HPDE6-E6E7 (cell line): ENCODE data around the gene ZXDC.

Experiments
- DNase-seq: peaks from one replicate; pipeline ENCODE4 v3.0.0; 2011; ENCODE audit warnings: missing footprints; ENCODE audit errors: extremely low spot score

ZXDC gene, protein sequence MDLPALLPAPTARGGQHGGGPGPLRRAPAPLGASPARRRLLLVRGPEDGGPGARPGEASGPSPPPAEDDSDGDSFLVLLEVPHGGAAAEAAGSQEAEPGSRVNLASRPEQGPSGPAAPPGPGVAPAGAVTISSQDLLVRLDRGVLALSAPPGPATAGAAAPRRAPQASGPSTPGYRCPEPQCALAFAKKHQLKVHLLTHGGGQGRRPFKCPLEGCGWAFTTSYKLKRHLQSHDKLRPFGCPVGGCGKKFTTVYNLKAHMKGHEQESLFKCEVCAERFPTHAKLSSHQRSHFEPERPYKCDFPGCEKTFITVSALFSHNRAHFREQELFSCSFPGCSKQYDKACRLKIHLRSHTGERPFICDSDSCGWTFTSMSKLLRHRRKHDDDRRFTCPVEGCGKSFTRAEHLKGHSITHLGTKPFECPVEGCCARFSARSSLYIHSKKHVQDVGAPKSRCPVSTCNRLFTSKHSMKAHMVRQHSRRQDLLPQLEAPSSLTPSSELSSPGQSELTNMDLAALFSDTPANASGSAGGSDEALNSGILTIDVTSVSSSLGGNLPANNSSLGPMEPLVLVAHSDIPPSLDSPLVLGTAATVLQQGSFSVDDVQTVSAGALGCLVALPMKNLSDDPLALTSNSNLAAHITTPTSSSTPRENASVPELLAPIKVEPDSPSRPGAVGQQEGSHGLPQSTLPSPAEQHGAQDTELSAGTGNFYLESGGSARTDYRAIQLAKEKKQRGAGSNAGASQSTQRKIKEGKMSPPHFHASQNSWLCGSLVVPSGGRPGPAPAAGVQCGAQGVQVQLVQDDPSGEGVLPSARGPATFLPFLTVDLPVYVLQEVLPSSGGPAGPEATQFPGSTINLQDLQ

GRCh38 chr3:126475413-126476114 lies at the start of gene ZXDC:
ZXDC (minus strand) TSS chr3:126475891; CDS start chr3:126475865, 26 bp downstream.
- peak; percentile 98 for DNase-seq

DNA sequence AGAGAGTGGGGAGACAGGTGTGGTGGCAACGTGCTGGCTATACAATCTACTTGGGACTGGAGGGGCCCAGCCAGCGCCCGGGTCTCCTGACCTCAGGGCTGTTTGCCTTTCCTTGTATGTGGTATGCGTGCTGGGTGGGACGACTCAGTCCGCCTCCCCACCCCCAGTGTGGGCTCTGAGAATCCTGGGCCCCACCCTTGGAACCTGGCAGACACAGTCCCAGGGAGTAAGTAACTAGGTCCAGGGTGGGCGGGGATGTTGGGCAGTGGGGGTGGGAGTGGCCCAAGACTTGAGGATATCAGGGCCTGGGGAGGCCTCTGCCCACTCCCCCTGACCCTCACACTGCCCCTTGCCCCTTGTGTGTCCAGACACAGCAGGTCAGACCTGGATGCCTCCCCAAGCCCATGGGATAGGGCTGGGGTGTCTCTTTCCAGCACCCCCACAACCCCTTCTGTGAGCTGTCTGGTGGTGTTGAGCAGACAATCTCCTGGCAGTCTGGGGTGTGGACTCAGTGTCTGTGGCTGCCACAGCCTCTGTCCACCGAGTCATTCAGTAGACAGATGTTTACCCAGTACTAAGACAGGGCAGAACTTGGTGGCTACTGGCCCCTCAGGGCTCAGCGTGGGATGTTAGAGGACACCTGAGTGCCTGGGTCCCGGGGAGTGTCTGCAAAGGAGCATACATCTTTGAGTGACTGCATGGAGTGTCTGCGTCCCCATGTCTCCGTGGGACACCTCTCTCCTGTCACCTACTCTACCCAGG lies 49.6 kb upstream of the ZXDC start:
- no peak for DNase-seq

DNA sequence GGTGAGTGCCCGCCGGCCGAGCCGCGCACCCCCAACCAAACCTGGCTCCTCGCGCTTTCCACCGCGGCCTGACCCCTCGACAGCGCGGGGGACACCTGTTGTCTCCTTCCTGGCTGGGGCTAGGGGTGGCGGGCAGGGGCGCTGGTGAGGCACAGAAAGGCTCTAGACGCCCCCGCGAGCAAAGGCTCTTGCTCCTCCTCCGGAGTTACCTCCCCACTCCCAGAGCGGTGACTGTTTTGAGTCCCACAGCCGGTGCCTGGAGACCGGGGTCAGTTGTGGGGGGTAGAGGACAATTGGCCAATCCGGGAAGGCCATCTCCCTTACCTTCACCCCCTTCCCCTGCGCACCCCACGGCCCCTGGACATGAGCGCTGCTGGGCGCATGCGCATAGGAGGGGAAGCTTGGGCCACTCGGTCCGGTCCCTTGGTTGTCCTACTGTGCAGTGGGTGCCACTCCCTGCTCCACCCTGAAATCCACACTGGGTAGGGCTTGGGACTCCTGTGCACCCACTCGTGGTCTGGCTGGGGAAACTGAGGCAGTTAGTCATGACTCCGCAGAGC lies 48.8 kb upstream of the ZXDC start:
- no peak for DNase-seq

GRCh38 chr3:126523745-126524428 lies 48.2 kb upstream of the ZXDC start, which contains the start of gene CHST13:
CHST13 (plus strand) TSS chr3:126524155; CDS start chr3:126524333, 178 bp downstream.
- DNase-seq, result no peak

- DNase-seq, result peak; percentile 60
Measured at GRCh38 chr3:126522363-126522788, 46.7 kb upstream of the ZXDC start.

DNA sequence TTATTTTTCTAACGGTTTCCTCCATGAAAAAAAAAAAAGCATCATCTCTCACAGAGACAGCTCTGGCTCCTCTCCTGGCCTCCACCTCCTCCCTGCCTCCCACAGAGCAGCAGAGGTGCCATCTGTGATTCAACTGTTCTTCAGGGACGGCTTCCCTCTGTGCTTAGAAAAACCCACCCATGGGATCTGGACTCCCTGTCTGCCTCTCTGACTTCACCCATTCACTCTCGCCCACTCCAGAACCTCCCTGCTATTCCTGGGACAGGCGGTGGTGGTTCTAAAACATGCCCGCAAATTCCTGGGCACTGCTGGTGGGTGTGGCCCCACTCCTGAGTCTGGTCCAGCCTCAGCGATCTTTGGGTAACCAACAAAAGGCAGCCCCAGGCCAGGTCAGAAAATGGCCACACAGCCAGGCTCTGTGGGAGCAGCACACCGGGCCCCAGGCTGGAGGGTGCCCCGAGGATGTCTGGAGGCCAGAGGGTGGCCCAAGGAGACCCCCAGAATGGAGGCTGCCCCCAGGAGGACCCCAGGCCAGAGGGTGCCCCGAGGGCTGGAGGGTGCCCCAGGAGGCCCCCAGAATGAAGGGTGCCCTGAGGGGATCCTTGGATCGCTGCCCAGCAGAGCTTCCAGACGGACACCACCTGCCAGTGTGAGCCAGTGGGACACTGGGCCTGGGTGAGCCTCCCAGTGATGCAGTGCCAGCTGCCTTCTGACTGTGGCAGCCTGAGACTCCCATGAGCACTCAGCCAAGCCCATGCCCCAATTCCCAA lies 45.6 kb upstream of the ZXDC start:
- DNase-seq, result no peak

- DNase-seq, result no peak
Measured at GRCh38 chr3:126519506-126520455, 44.1 kb upstream of the ZXDC start.

- DNase-seq, result no peak
Measured at GRCh38 chr3:126518779-126519177, 43.1 kb upstream of the ZXDC start.

DNA sequence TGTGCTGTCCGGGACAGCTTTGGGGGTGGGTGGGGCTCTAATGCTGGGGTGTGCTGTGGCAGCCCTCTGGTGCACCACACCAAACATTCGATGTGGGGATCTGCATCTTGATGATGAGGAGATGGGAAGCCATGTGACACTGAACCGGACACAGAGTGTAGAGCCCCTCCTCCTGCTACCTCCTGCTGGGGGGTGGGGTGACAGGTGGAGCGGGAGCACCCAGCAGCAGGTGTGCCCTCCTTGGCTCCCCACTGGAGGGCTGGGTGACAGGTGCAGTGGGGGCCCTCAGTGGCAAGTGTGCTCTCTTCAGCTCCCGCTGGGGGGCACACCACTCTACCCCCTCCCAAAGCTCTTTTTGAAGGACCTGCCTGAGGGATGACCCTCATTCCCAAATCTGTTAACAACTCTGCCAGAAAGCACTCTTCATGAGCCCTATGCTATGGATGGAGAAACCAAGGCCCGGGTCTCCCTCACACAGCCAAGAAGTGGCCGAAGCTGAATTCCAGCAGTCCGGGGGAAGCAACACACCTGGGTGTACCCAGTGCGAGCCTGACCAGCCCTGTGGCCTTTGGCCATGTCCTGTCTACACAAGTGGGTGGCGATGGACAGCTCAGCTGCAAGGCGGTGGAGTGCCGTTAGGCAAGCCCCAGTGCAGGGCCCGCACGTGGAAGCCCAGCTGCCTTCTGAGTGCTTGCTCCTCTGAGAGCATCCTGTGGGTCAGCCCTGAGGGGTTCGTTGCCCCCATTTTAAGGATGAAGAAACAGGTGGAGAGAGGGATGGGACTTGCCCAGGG lies 42.5 kb upstream of the ZXDC start:
- no peak for DNase-seq

- DNase-seq, result no peak
Measured at GRCh38 chr3:126517291-126517951, 41.7 kb upstream of the ZXDC start, which contains the start of gene UROC1. UROC1 (minus strand) TSS chr3:126517773; CDS start chr3:126517719, 54 bp downstream.

- DNase-seq, result no peak
Measured at GRCh38 chr3:126516936-126517290, 41.2 kb upstream of the ZXDC start.

DNA sequence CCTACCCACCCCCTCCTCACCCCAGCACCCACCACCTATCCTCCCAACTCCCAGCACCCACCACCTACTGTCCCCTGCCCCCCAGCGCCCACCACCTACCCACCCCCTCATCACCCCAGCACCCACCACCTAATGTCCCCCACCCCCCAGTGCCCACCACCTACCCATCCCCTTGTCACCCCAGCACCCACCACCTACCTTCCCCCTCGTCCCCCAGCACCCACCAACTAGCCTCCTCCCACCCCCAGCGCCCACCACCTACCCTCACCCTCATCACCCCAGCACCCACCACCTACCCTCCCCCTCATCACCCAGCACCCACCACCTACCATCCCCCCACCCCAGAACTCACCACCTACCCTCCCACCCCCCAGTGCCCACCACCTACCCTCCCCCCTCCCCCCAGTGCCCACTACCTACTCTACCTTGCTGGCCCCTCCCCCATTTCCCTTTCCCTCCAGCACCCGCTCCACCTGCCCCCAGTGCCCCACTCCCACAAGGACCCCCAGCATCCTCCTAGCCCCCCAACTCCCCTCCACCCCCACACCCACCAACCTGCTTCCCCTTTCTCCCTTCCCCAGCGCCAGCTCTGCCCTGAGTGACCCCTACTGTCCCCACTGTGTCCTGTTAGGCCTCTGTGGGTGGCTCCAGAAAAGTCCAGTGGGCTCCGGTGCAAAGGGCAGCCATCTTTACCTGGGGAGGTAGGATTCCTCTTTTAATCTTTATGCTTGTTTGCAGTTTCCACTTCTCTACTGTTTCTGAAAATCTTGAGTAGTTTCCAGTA lies 40.7 kb upstream of the ZXDC start:
- no peak for DNase-seq

- no peak for DNase-seq
Measured at GRCh38 chr3:126515066-126515706, 39.5 kb upstream of the ZXDC start.

DNA sequence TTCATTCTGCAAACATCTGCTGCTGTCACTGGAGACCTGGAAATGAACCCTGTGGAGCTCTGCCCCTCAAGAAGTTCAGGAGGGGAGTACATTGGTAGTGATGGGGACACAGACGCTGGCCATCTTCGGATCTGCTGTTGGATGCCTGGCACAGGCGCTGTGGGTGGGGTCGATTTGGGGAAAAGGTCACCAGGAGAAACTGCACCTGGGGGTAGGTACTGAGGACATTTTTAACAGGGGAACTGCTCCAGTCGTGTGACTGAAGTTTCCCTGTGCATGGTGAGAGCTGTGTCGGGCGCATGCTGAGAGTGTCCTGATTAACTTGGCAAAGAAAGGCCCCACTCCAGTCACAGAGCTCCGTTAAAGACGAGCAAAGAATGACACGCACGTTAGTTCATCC lies 38.5 kb upstream of the ZXDC start:
- DNase-seq, result no peak

GRCh38 chr3:126512916-126513650 lies 37.4 kb upstream of the ZXDC start:
- no peak for DNase-seq
